Mesenchymal stem cell (in vitro differentiated cells and primary cell): ENCODE results near the gene HBG2.

Source experiments
- DNase-seq: peaks from one replicate; pipeline ENCODE4 v3.0.0-alpha.2; 2013
- H2AFZ ChIP-seq: one replicate; pipeline ENCODE4 v1.6.1; 2013; ENCODE audit warnings: low read depth, mild to moderate bottlenecking, control low read depth, inconsistent platforms, low read length, moderate library complexity
- H2AK5ac ChIP-seq: 2 replicates; pipeline ENCODE4 v1.6.1; 2013; ENCODE audit warnings: low read length, moderate library complexity, mild to moderate bottlenecking, inconsistent platforms; ENCODE audit not compliant: severe bottlenecking
- H2BK120ac ChIP-seq: one replicate; pipeline ENCODE4 v1.6.1; 2013; ENCODE audit warnings: low read depth, mild to moderate bottlenecking, inconsistent platforms, low read length, moderate library complexity
- H2BK12ac ChIP-seq, 2 experiments: one replicate each; pipeline ENCODE4 v1.6.1; 2013; ENCODE audit warnings: inconsistent platforms in 2 of 2, low read length in 2 of 2, mild to moderate bottlenecking in 2 of 2, moderate library complexity in 2 of 2, control low read depth in 1 of 2
- H2BK15ac ChIP-seq: one replicate; pipeline ENCODE4 v1.6.1; 2013; ENCODE audit warnings: mild to moderate bottlenecking, low read depth, inconsistent platforms; ENCODE audit not compliant: poor library complexity, severe bottlenecking
- H2BK5ac ChIP-seq: 2 replicates; pipeline ENCODE4 v1.6.1; 2013; ENCODE audit warnings: low read depth, mild to moderate bottlenecking, low read length, control low read depth, inconsistent platforms; ENCODE audit not compliant: poor library complexity, severe bottlenecking
- H3K14ac ChIP-seq, 2 experiments: one replicate each; pipeline ENCODE4 v1.6.1; 2013; ENCODE audit warnings: inconsistent platforms in 2 of 2, low read length in 2 of 2, control low read depth in 1 of 2, mild to moderate bottlenecking in 1 of 2, moderate library complexity in 1 of 2
- H3K18ac ChIP-seq, 2 experiments: one replicate each; pipeline ENCODE4 v1.6.1; 2013; ENCODE audit warnings: inconsistent platforms in 2 of 2, low read length in 2 of 2, control low read depth in 1 of 2, low read depth in 1 of 2, mild to moderate bottlenecking in 1 of 2
- H3K23ac ChIP-seq, 2 experiments: one replicate each; pipeline ENCODE4 v1.6.1; 2013; ENCODE audit warnings: inconsistent platforms in 2 of 2, low read length in 2 of 2, mild to moderate bottlenecking in 2 of 2, moderate library complexity in 2 of 2, control low read depth in 1 of 2
- H3K27ac ChIP-seq: 2 replicates; pipeline ENCODE4 v1.5.1; 2013; ENCODE audit warnings: mild to moderate bottlenecking, moderate library complexity, low read length, control low read depth, inconsistent platforms; ENCODE audit not compliant: poor library complexity, severe bottlenecking
- H3K27me3 ChIP-seq, 2 experiments: 2 replicates each; pipeline versions ENCODE4 v1.6.1 to v1.7.0; 2013; ENCODE audit warnings: low read length in 2 of 2, mild to moderate bottlenecking in 2 of 2, moderate library complexity in 2 of 2, control low read depth in 1 of 2, inconsistent platforms in 1 of 2; ENCODE audit not compliant: control insufficient read depth in 1 of 2, insufficient read depth in 1 of 2
- H3K36me3 ChIP-seq, 2 experiments: 2 replicates each; pipeline versions ENCODE4 v1.6.1 to v1.7.0; 2013; ENCODE audit warnings: low read length in 2 of 2, control low read depth in 1 of 2, inconsistent platforms in 1 of 2, low read depth in 1 of 2, mild to moderate bottlenecking in 1 of 2; ENCODE audit not compliant: insufficient read depth in 2 of 2, control insufficient read depth in 1 of 2
- H3K4ac ChIP-seq, 2 experiments: one replicate each; pipeline ENCODE4 v1.6.1; 2013; ENCODE audit warnings: inconsistent platforms in 2 of 2, low read length in 2 of 2, mild to moderate bottlenecking in 2 of 2, moderate library complexity in 2 of 2, control low read depth in 1 of 2, low read depth in 1 of 2
- H3K4me1 ChIP-seq: 2 replicates; pipeline ENCODE4 v1.6.1; 2013; ENCODE audit warnings: low read depth, low read length, control low read depth; ENCODE audit not compliant: control insufficient read depth, insufficient read depth
- H3K4me2 ChIP-seq: 2 replicates; pipeline ENCODE4 v1.6.1; 2013; ENCODE audit warnings: low read length, mild to moderate bottlenecking, inconsistent platforms; ENCODE audit not compliant: poor library complexity, severe bottlenecking
- H3K4me3 ChIP-seq, 2 experiments: 2 replicates each; pipeline versions ENCODE4 v1.5.1 to v1.7.0; 2013; ENCODE audit warnings: low read length in 2 of 2, mild to moderate bottlenecking in 2 of 2, control low read depth in 1 of 2, low read depth in 1 of 2; ENCODE audit not compliant: insufficient read depth in 1 of 2
- H3K79me1 ChIP-seq: replicated peaks from 2 replicates; pipeline ENCODE4 v1.6.1; 2013; ENCODE audit warnings: mild to moderate bottlenecking, control low read depth, low read length, inconsistent platforms; ENCODE audit not compliant: poor library complexity, severe bottlenecking
- H3K9ac ChIP-seq: 2 replicates; pipeline ENCODE4 v1.7.0; 2013; ENCODE audit warnings: mild to moderate bottlenecking, low read length, moderate library complexity
- H3K9me3 ChIP-seq: 2 replicates; pipeline ENCODE4 v1.7.0; 2013; ENCODE audit warnings: mild to moderate bottlenecking, low read length; ENCODE audit not compliant: control insufficient read depth
- H4K8ac ChIP-seq: one replicate; pipeline ENCODE4 v1.6.1; 2013; ENCODE audit warnings: inconsistent platforms, mild to moderate bottlenecking, low read length, moderate library complexity
- H4K91ac ChIP-seq: one replicate; pipeline ENCODE4 v1.6.1; 2013; ENCODE audit warnings: mild to moderate bottlenecking, low read length, inconsistent platforms
- WGBS: methylation state at CpG from one replicate; pipeline ENCODE4 v1.1.7; 2013; ENCODE audit warnings: mixed read lengths; 5-methylcytosine and 5-hydroxymethylcytosine counted together

The HBG2 gene

DNA sequence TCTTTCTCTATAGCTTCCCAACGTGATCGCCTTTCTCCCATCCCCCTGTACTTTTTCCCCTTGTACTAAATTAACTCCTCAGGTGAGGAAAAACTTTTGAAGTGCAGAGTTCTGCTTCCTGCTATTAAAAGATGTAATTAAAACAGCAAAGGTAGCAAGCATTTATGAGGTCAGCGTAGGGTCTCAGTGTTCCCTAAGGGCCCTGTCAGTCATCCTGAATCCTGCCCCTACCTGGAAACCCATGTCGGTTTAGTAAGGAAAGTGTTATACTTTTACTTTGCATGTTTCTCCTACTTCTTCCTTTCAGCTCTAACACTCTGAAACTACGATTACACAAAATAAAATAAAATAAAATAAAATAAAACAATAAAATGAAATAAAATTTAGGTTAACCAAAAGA is 26.5 kb downstream of the HBG2 start:
- H2BK5ac ChIP-seq = no peak overlapping the region
- H2BK15ac ChIP-seq = no peak overlapping the region
- DNase-seq = no peak
- H3K4me3 ChIP-seq = no peak overlapping the region
- H4K8ac ChIP-seq = no peak overlapping the region
- H3K79me1 ChIP-seq = no peaks in the 10 kb centered on the region
- H3K9me3 ChIP-seq = no peaks in the 10 kb centered on the region
- no peaks in the 10 kb centered on the region for H3K27me3 ChIP-seq
- no peaks in the 10 kb centered on the region for H3K36me3 ChIP-seq
- no peak overlapping the region for H4K91ac ChIP-seq
- no peak overlapping the region for H2BK120ac ChIP-seq
- no peak overlapping the region for H3K9ac ChIP-seq
- no peak overlapping the region for H3K4ac ChIP-seq
- no peak overlapping the region for H2AK5ac ChIP-seq
- no peak overlapping the region for H2BK12ac ChIP-seq
- no peak overlapping the region for H3K23ac ChIP-seq
- no peaks in the 10 kb centered on the region for H3K4me1 ChIP-seq
- H3K4me2 ChIP-seq = no peak overlapping the region
- no peak overlapping the region for H2AFZ ChIP-seq
- 81% methylated on average over 3 of the region's 5 CpGs for WGBS
- no peak overlapping the region for H3K18ac ChIP-seq
- H3K14ac ChIP-seq = no peak overlapping the region
- no peak overlapping the region for H3K27ac ChIP-seq

DNA sequence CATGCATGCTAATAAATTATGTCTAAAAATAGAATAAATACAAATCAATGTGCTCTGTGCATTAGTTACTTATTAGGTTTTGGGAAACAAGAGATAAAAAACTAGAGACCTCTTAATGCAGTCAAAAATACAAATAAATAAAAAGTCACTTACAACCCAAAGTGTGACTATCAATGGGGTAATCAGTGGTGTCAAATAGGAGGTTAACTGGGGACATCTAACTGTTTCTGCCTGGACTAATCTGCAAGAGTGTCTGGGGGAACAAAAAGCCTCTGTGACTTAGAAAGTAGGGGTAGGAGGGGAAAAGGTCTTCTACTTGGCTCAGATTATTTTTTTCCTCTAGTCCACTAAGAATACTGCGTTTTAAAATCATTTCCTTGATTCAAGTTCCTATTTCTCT is 26.9 kb downstream of the HBG2 start:
- H2AFZ ChIP-seq = no peak overlapping the region
- H4K91ac ChIP-seq = no peak overlapping the region
- no peak overlapping the region for H3K23ac ChIP-seq
- H3K9ac ChIP-seq = no peak overlapping the region
- H3K18ac ChIP-seq = no peak overlapping the region
- no peaks in the 10 kb centered on the region for H3K36me3 ChIP-seq
- H2BK5ac ChIP-seq = no peak overlapping the region
- no peak overlapping the region for H2BK120ac ChIP-seq
- no peak overlapping the region for H2AK5ac ChIP-seq
- H3K4me2 ChIP-seq = no peak overlapping the region
- WGBS = 87% methylated on average over 1 of the region's 1 CpG
- no peaks in the 10 kb centered on the region for H3K27me3 ChIP-seq
- no peaks in the 10 kb centered on the region for H3K4me1 ChIP-seq
- H3K4ac ChIP-seq = no peak overlapping the region
- H2BK12ac ChIP-seq = no peak overlapping the region
- no peak overlapping the region for H4K8ac ChIP-seq
- no peaks in the 10 kb centered on the region for H3K79me1 ChIP-seq
- no peak overlapping the region for H3K4me3 ChIP-seq
- no peak overlapping the region for H2BK15ac ChIP-seq
- no peak overlapping the region for H3K27ac ChIP-seq
- H3K9me3 ChIP-seq = no peaks in the 10 kb centered on the region
- H3K14ac ChIP-seq = no peak overlapping the region
- DNase-seq = no peak

GRCh38 chr11:5226732-5227310 is 27.8 kb downstream of the HBG2 start, which contains the start of gene HBB:
Gene HBB, minus strand, starts transcription at chr11:5227071. Its CDS starts 50 bp downstream, at chr11:5227021.
- H3K18ac ChIP-seq = no peak within 1 kb of the TSS
- no peak within 1 kb of the TSS for H4K91ac ChIP-seq
- H3K9me3 ChIP-seq = no peaks in the 10 kb centered on the region
- H3K4me1 ChIP-seq = no peaks in the 10 kb centered on the region
- H3K4ac ChIP-seq = no peak within 1 kb of the TSS
- H2AK5ac ChIP-seq = no peak within 1 kb of the TSS
- H4K8ac ChIP-seq = no peak within 1 kb of the TSS
- no peak within 1 kb of the TSS for H2BK120ac ChIP-seq
- no peak within 1 kb of the TSS for H2AFZ ChIP-seq
- H3K14ac ChIP-seq = peak within 1 kb of the TSS in 1 of 2 experiments; percentile 36
- no peak within 1 kb of the TSS for H3K27ac ChIP-seq
- 100% methylated on average over 2 of the region's 3 CpGs for WGBS
- H3K4me2 ChIP-seq = no peak within 1 kb of the TSS
- DNase-seq = no peak
- H3K4me3 ChIP-seq = no peak within 1 kb of the TSS
- no peak within 1 kb of the TSS for H2BK12ac ChIP-seq
- H3K27me3 ChIP-seq = no peaks in the 10 kb centered on the region
- no peaks in the 10 kb centered on the region for H3K36me3 ChIP-seq
- no peak within 1 kb of the TSS for H2BK5ac ChIP-seq
- no peaks in the 10 kb centered on the region for H3K79me1 ChIP-seq
- H2BK15ac ChIP-seq = no peak within 1 kb of the TSS
- H3K23ac ChIP-seq = no peak within 1 kb of the TSS
- H3K9ac ChIP-seq = no peak within 1 kb of the TSS

DNA sequence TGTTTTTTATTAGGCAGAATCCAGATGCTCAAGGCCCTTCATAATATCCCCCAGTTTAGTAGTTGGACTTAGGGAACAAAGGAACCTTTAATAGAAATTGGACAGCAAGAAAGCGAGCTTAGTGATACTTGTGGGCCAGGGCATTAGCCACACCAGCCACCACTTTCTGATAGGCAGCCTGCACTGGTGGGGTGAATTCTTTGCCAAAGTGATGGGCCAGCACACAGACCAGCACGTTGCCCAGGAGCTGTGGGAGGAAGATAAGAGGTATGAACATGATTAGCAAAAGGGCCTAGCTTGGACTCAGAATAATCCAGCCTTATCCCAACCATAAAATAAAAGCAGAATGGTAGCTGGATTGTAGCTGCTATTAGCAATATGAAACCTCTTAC is 29.1 kb downstream of the HBG2 start:
- Histone ChIP-seq H3K4me3 (no peak overlapping the region), H2BK12ac (no peak overlapping the region), H2BK15ac (no peak overlapping the region), H2BK120ac (no peak overlapping the region), H4K91ac (no peak overlapping the region), H2AFZ (no peak overlapping the region), H3K18ac (no peak overlapping the region), H3K14ac (no peak overlapping the region), H4K8ac (no peak overlapping the region), H3K4me1 (no peaks in the 10 kb centered on the region), H3K27ac (no peak overlapping the region), H3K4ac (no peak overlapping the region), H3K9me3 (no peaks in the 10 kb centered on the region), H3K27me3 (no peaks in the 10 kb centered on the region), H3K9ac (no peak overlapping the region), H2AK5ac (no peak overlapping the region), H3K23ac (no peak overlapping the region), H3K36me3 (no peaks in the 10 kb centered on the region), H3K79me1 (no peaks in the 10 kb centered on the region), H2BK5ac (no peak overlapping the region), H3K4me2 (no peak overlapping the region)
- WGBS = 100% methylated on average over 1 of the region's 2 CpGs
- DNase-seq = no peak
